ENCODE data around the gene DMRT1.

The DMRT1 gene

DNA sequence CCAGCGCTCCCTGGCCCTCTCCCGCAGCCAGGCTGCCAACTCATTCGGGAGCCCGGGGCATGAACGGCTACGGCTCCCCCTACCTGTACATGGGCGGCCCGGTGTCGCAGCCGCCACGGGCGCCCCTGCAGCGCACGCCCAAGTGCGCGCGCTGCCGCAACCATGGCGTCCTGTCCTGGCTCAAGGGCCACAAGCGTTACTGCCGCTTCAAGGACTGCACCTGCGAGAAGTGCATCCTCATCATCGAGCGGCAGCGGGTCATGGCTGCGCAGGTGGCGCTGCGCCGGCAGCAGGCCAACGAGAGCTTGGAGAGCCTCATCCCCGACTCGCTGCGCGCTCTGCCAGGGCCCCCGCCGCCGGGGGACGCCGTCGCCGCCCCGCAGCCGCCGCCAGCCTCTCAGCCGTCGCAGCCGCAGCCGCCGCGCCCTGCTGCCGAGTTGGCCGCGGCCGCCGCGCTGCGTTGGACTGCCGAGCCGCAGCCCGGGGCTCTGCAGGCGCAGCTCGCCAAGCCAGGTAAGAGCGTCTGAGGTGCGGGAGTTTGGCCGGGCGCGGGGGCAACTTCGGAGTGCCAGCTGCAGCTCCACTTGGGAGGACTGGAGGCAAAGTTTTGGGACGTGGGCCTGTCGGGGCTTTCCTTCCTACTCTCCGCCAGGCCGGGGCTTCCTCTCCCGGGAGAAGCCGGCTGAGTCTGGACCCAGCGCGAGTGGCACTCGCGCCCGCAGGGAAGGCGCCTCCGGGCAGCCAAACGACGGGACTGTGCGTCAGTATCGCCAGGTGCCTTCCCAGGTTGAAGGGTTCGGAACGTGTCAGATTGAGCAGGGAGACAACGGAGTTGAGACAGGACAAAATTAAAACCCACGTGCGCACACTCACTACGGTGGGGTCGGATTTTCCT, 135.7 kb downstream of the DMRT1 start:
- TF ChIP-seq, protein P1, sequence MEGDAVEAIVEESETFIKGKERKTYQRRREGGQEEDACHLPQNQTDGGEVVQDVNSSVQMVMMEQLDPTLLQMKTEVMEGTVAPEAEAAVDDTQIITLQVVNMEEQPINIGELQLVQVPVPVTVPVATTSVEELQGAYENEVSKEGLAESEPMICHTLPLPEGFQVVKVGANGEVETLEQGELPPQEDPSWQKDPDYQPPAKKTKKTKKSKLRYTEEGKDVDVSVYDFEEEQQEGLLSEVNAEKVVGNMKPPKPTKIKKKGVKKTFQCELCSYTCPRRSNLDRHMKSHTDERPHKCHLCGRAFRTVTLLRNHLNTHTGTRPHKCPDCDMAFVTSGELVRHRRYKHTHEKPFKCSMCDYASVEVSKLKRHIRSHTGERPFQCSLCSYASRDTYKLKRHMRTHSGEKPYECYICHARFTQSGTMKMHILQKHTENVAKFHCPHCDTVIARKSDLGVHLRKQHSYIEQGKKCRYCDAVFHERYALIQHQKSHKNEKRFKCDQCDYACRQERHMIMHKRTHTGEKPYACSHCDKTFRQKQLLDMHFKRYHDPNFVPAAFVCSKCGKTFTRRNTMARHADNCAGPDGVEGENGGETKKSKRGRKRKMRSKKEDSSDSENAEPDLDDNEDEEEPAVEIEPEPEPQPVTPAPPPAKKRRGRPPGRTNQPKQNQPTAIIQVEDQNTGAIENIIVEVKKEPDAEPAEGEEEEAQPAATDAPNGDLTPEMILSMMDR (IDR thresholded peaks at IDR 0.05; ENCODE audit: control insufficient read depth, extremely low read depth, insufficient read depth): 0 out of 2 replicates have a peak, but pooled peaks have one; percentile 6
- DNase-seq (ENCODE audit: low read depth): no peak
- H3K4me3 ChIP-seq (ENCODE audit: low read depth, low read length): no peak overlapping the region

DNA sequence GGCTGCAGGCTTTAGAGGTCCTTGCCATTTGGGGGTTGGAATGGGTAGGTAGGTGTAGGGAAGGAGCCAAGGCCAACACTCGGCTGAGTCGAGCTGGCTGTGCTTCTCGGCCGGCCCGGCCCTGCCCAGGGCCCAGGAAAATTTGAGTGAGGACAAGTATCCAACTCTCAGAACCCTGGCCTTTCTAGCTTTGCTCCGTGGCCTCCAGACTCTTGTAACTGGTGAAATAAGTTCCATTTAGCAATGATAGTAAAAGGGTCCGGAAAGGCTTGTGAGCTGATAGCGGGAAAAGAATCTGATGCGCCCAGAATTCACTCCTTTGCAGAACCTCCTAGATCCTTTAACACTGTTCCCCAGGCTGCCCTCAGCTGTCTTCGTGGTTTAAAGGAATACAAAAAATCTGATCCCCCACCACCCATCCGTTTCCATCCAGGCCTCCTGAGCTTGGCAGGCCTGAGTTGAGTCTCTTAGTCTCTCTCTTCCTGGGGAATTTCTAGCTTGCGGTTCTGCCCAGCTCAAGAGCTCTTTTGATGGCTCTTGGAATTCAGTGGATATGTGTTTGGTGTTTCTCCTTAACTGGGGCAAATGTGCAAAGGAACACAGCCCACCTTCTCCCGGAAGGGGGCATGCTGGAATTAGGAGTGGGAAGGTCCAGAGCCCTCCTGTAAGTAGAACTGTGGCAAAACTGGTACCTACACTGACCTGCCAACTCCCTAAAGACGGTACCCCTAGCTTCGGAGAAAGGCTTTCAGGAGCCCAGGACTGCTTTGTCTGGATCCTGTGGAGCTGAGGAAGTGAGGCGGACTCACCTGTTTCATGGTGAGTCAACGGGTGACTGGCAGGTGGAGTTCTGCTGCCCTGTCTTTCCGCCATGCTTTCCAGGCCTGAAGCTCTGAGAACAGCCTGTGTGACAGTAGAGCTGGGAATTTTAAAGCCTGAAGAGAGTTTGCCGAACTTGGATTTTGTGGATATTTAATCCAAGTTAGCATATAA, 136.6 kb downstream of the DMRT1 start:
- H3K4me3 ChIP-seq (ENCODE audit: low read depth, low read length): no peak overlapping the region
- TF ChIP-seq, protein P1 (IDR thresholded peaks at IDR 0.05; ENCODE audit: control insufficient read depth, extremely low read depth, insufficient read depth): no peak
- DNase-seq (ENCODE audit: low read depth): no peak

DNA sequence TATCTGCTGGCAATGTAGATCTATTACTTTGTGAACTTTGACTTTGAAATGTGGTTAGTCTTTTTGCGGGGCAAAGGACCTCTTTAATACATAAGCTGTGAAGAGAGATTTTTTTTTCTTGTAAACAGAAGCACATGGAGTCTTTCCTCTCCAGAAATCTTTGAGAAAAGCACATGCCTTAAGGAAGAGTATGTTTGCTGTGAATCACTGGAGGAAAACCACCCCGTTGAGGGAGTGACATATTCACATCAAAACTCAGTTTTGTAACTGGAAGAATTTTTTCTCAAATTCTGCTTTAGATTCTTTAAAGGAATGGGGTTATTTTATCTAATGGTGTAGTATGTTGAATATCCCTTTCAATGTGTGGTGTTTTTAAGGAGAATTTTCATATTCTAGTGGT, 138.5 kb downstream of the DMRT1 start:
- no peak overlapping the region for H3K4me3 ChIP-seq (ENCODE audit: low read depth, low read length)
- TF ChIP-seq, protein P1 (IDR thresholded peaks at IDR 0.05; ENCODE audit: control insufficient read depth, extremely low read depth, insufficient read depth): no peak
- no peak for DNase-seq (ENCODE audit: low read depth)

DNA sequence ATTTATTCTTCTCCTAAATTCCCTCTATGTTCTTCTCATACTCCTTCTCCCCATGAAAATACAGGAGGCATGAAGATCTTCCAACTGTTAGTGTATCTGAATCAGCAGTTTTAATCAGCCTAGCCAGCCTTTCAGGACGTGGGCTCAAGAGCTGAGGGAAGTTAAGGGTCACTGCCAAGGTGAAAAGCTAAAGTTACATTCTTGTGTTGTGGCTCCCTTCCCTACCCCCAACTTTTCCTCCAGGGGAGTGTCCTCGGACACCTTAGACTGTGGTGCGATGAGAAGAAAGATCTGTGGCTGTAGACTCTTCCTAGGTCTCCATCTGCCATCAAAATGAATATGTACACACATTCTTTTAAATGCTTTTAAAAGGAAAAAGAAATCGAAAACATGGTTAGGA, 139.1 kb downstream of the DMRT1 start:
- TF ChIP-seq, protein P1 (IDR thresholded peaks at IDR 0.05; ENCODE audit: control insufficient read depth, extremely low read depth, insufficient read depth): no peak

DNA sequence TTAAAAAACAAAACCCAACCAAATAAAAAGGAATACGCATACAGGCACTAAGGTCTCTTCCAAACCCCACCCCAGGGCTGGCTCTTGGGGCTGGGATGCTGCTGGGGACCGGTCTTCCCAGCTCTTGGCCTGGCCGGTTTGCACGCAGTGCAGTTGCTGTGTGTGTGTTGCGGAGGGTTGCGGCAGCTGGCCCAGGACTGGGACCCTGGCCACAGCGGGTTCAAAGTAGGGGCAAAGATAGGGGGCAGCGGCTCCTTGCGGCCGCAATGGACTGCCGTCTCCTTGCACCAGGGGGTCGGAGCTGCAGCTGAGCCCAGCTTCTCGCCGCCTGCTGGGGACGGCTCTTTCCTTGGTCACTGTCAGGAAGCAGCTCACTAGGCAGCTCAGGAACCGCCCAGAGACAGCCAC, 140.0 kb downstream of the DMRT1 start:
- no peak overlapping the region for H3K4me3 ChIP-seq (ENCODE audit: low read depth, low read length)
- DNase-seq (ENCODE audit: low read depth): no peak
- TF ChIP-seq, protein P1 (IDR thresholded peaks at IDR 0.05; ENCODE audit: control insufficient read depth, extremely low read depth, insufficient read depth): no peak

More for the DNA sequence above, 139.1 kb downstream of the DMRT1 start:
- H3K4me3 ChIP-seq (ENCODE audit: low read depth, low read length): no peak overlapping the region
- no peak for DNase-seq (ENCODE audit: low read depth)

DNA sequence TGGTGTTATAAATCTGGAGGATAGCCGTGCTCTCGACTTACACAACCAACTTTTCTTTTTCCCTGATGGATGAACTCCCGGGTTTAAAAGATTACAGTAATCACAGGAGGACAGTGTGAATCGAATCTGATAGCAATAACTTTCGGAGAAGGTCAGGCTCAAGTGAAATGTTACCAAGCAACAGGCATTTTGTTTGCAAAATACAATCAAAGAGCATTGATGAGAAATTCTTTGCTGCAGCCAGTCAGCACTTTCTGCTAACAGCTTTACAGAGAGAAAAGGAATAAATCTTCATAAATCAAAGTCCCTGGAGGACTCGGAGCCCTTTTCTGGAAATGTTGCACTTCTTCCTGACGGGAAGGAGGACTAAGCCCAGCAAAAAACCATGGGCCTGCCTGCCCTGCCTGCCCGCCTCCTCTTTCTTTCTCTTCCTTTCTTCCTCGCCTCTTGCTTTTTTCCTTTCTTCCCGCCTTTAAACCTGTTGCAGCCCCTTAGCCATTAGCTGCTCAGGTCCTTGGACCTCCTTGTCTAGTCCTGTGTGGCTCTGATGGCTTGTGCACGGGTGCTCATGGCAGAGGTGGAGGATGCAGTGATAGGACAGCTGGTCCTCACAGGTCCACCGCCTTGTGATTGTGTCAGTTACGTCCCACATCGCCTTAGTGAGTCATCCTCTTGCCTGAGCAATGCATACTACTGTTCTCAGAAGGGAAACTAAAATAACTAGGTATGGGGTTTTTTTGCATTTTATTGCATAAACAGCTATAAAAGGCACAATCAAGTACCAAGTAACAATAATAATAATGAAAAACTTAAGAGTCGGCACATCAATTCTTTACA, 141.1 kb downstream of the DMRT1 start:
- no peak for DNase-seq (ENCODE audit: low read depth)

More for the DNA sequence above, 141.1 kb downstream of the DMRT1 start:
- TF ChIP-seq, protein P1 (IDR thresholded peaks at IDR 0.05; ENCODE audit: control insufficient read depth, extremely low read depth, insufficient read depth): no peak
- no peak overlapping the region for H3K4me3 ChIP-seq (ENCODE audit: low read depth, low read length)
